GM18858 (cell line): ENCODE results near the gene SGPL1.
A peak's percentile ranks its signal among the peaks of the same experiment; 100 is the strongest.

Experiments used
- ATAC-seq: cut with Tn5 transposase; IDR thresholded peaks from one replicate; pipeline ENCODE4 v1.9.1; 2021; ENCODE audit not compliant: unreplicated experiment

Gene SGPL1

GRCh38 chr10:70880077-70880534 lies 64.4 kb downstream of the SGPL1 start:
- no peak for ATAC-seq

- no peak for ATAC-seq
Measured at GRCh38 chr10:70884741-70885140, 69.0 kb downstream of the SGPL1 start.

- no peak for ATAC-seq
Measured at GRCh38 chr10:70885481-70885880, 69.7 kb downstream of the SGPL1 start.

GRCh38 chr10:70885931-70886903 lies 70.5 kb downstream of the SGPL1 start:
- ATAC-seq: no peak

GRCh38 chr10:70886921-70887665 lies 71.3 kb downstream of the SGPL1 start:
- no peak for ATAC-seq

- ATAC-seq: peak; percentile 55
Measured at GRCh38 chr10:70887804-70888800, 72.4 kb downstream of the SGPL1 start, which contains the start of gene PCBD1. Gene PCBD1, minus strand, starts transcription at chr10:70888565. Its CDS starts 32 bp downstream, at chr10:70888533.

GRCh38 chr10:70889291-70889690 lies 73.5 kb downstream of the SGPL1 start:
- ATAC-seq: no peak

GRCh38 chr10:70890917-70891431 lies 75.2 kb downstream of the SGPL1 start:
- ATAC-seq: no peak

GRCh38 chr10:70891627-70892026 lies 75.9 kb downstream of the SGPL1 start:
- no peak for ATAC-seq

GRCh38 chr10:70892631-70893030 lies 76.9 kb downstream of the SGPL1 start:
- no peak for ATAC-seq

GRCh38 chr10:70893227-70894006 lies 77.7 kb downstream of the SGPL1 start:
- no peak for ATAC-seq

GRCh38 chr10:70894416-70894815 lies 78.7 kb downstream of the SGPL1 start:
- ATAC-seq: no peak

- ATAC-seq: no peak
Measured at GRCh38 chr10:70896551-70896950, 80.8 kb downstream of the SGPL1 start.

GRCh38 chr10:70898687-70899086 lies 82.9 kb downstream of the SGPL1 start:
- no peak for ATAC-seq

GRCh38 chr10:70899096-70899495 lies 83.3 kb downstream of the SGPL1 start:
- no peak for ATAC-seq

GRCh38 chr10:70901276-70901878 lies 85.6 kb downstream of the SGPL1 start:
- ATAC-seq: no peak

- no peak for ATAC-seq
Measured at GRCh38 chr10:70902661-70903261, 87.0 kb downstream of the SGPL1 start.

GRCh38 chr10:70903262-70903921 lies 87.6 kb downstream of the SGPL1 start:
- no peak for ATAC-seq
